Raji (cell line): ENCODE measurements around the gene FAM174B.

Experiments
- POLR2A ChIP-seq: IDR thresholded peaks from 2 replicates; pipeline ENCODE4 v1.6.1; 2011; ENCODE audit warnings: low read depth, low read length, control low read depth; ENCODE audit not compliant: insufficient read depth

FAM174B gene

GRCh38 chr15:92617549-92618520 is 37.7 kb downstream of the FAM174B start:
- no peak for TF ChIP-seq POLR2A

- no peak for TF ChIP-seq POLR2A
These were observed 38.7 kb downstream of the FAM174B start for GRCh38 chr15:92616621-92617548.

- no peak for TF ChIP-seq POLR2A
These were observed 40.5 kb downstream of the FAM174B start for GRCh38 chr15:92614791-92615785.

DNA sequence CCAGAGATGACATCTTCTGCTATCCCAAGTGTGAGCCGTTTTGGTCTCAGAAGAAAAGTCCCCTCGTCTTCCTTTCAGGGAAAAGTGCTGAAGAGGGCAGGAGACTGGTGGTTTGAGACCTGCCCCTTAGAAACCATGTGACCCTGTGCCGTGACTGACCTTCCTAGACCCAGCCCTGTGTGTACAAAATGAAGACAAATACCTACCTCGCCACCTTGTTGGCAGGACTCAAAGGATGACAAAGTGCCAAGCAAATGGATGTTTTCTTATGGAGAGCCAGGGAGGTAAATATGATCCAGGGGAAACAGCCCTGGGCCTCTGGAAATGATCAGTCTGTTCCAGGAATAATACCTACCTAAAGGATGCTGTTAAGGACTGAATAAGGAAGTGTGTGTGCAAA is 41.3 kb downstream of the FAM174B start:
- no peak for TF ChIP-seq POLR2A

- no peak for TF ChIP-seq POLR2A
These were observed 41.7 kb downstream of the FAM174B start for GRCh38 chr15:92613841-92614240.

- no peak for TF ChIP-seq POLR2A
These were observed 42.7 kb downstream of the FAM174B start for GRCh38 chr15:92612891-92613290.

GRCh38 chr15:92611995-92612745 is 43.4 kb downstream of the FAM174B start:
- TF ChIP-seq POLR2A, result no peak

DNA sequence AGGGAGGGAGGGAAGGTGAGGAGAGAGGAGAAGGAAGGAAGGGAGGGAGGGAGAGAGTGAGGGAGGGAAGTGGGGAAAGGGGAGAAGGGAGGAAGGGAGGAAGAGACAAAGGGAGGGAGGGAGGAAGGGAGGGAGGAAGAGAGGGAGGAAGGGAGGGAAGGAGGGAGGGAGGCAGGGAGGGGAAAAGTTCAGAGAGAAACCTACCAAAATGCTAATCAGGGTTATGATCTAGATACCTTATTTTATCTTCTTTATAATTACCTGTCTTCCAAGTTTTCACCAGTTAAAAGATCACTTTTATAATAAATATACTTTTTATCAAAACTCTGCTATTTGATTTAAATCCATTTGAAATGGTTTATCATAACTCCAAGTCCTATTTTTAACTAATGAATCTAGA is 44.4 kb downstream of the FAM174B start:
- TF ChIP-seq POLR2A, result no peak

DNA sequence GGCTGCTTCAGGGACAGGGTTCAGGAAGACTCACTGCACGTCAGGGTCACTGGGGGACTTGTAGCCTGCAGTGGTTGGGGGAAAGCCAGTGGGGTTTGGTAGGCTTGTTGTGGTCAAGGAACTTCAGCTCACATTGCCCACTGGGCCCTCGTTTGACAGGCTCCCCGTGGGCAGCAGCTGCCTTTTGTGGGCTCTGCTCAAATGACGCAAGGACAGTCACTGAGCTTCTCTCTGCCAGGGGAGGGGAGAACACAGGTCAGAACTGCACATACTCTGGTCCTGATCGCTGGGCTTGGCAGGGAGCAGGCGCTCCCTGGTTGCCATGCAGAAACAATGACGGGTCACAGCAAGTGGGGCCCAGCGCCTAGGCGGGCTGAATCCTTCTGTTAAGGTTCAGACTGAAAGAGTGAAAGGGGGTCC is 45.5 kb downstream of the FAM174B start:
- TF ChIP-seq POLR2A, result no peak

- no peak for TF ChIP-seq POLR2A
These were observed 46.5 kb downstream of the FAM174B start for GRCh38 chr15:92608866-92609700.

GRCh38 chr15:92606126-92606835 is 49.3 kb downstream of the FAM174B start:
- no peak for TF ChIP-seq POLR2A

- TF ChIP-seq POLR2A, result no peak
These were observed 50.2 kb downstream of the FAM174B start for GRCh38 chr15:92605225-92605944.
